ENCODE results near the gene PPM1F.
A peak's percentile ranks its signal among the peaks of the same experiment; 100 is the strongest.

The PPM1F gene

DNA sequence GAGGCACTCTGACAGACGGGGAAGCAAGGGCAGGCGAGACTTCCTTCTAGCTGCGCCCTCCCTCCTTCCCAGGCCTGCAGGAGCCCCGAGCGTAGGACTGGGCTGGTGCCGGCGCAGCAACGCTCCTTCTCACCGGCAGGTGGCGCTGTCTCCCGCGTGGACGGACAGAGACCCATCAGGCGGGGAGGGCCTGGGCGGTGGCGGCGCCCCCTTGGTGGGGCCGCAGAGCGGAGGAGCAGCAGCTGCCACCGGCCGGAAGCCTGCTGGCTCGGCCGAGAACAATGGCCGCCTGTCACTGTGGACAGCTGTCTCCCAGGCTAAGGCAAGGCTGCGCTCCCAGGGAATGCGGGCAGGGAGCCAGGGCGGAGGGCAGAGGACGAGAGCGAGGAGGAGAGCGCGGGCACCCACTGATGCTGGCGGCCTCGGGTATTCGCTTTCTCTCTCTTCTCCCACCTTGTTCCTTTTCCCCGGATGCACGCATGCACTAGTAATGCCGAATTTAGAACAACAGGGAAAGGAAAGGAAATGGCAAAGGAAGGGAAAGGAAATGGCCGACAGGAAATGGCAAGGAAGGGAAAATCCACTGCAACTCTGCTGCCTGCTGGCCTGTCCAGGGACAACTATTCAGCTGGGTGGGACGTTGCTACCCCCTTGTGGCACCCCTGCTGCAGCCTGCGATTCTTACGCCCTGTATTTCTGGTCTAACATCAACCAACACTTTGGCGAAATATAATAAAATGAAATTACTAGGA, 14.4 kb downstream of the PPM1F start:
- ATAC-seq, result peak; percentile 91
- no peak for TF ChIP-seq TOX (CRISPR knock-in tag; IDR thresholded peaks at IDR 0.05; ENCODE audit: borderline replicate concordance)
- TF ChIP-seq ZNF565 (CRISPR knock-in tag; conservative IDR thresholded peaks at IDR 0.05; ENCODE audit: low read depth), result no peak
- TF ChIP-seq, protein P1, sequence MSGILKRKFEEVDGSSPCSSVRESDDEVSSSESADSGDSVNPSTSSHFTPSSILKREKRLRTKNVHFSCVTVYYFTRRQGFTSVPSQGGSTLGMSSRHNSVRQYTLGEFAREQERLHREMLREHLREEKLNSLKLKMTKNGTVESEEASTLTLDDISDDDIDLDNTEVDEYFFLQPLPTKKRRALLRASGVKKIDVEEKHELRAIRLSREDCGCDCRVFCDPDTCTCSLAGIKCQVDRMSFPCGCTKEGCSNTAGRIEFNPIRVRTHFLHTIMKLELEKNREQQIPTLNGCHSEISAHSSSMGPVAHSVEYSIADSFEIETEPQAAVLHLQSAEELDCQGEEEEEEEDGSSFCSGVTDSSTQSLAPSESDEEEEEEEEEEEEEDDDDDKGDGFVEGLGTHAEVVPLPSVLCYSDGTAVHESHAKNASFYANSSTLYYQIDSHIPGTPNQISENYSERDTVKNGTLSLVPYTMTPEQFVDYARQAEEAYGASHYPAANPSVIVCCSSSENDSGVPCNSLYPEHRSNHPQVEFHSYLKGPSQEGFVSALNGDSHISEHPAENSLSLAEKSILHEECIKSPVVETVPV (CRISPR knock-in tag; IDR thresholded peaks at IDR 0.05), result no peak
- TF ChIP-seq ZFP3 (CRISPR knock-in tag; IDR thresholded peaks at IDR 0.05), result 0 out of 2 replicates have a peak, but pooled peaks have one; percentile 41
- TF ChIP-seq, protein P2, sequence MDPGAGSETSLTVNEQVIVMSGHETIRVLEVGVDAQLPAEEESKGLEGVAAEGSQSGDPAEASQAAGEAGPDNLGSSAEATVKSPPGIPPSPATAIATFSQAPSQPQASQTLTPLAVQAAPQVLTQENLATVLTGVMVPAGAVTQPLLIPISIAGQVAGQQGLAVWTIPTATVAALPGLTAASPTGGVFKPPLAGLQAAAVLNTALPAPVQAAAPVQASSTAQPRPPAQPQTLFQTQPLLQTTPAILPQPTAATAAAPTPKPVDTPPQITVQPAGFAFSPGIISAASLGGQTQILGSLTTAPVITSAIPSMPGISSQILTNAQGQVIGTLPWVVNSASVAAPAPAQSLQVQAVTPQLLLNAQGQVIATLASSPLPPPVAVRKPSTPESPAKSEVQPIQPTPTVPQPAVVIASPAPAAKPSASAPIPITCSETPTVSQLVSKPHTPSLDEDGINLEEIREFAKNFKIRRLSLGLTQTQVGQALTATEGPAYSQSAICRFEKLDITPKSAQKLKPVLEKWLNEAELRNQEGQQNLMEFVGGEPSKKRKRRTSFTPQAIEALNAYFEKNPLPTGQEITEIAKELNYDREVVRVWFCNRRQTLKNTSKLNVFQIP (CRISPR knock-in tag; IDR thresholded peaks at IDR 0.05; ENCODE audit: borderline replicate concordance, low read depth), result no peak
- no peak for TF ChIP-seq ESRRG (CRISPR knock-in tag; IDR thresholded peaks at IDR 0.05)
- TF ChIP-seq ZNF8 (CRISPR knock-in tag; IDR thresholded peaks at IDR 0.05), result no peak
- TF ChIP-seq, protein P3, sequence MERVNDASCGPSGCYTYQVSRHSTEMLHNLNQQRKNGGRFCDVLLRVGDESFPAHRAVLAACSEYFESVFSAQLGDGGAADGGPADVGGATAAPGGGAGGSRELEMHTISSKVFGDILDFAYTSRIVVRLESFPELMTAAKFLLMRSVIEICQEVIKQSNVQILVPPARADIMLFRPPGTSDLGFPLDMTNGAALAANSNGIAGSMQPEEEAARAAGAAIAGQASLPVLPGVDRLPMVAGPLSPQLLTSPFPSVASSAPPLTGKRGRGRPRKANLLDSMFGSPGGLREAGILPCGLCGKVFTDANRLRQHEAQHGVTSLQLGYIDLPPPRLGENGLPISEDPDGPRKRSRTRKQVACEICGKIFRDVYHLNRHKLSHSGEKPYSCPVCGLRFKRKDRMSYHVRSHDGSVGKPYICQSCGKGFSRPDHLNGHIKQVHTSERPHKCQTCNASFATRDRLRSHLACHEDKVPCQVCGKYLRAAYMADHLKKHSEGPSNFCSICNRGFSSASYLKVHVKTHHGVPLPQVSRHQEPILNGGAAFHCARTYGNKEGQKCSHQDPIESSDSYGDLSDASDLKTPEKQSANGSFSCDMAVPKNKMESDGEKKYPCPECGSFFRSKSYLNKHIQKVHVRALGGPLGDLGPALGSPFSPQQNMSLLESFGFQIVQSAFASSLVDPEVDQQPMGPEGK (CRISPR knock-in tag; IDR thresholded peaks at IDR 0.05; ENCODE audit: borderline replicate concordance), result peak; percentile 88; the same call in 1 of the 2 replicates
- TF ChIP-seq PPARA (CRISPR knock-in tag; IDR thresholded peaks at IDR 0.05; ENCODE audit: borderline replicate concordance), result peak; percentile 7; the same call in 1 of the 2 replicates

DNA sequence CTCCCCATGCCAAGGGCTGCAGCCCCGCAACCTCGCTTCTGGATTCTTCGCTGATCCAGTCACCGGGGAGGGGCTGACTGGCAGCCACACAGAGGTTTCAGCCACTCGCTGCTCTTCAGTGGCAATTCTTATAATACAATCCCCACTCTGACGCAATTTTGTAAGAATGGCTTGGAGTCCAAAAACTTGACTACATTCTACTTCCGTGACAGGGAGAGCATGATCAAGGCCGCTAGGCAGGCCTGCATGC, 14.9 kb downstream of the PPM1F start:
- TF ChIP-seq BACH2 (CRISPR knock-in tag; IDR thresholded peaks at IDR 0.05; ENCODE audit: borderline replicate concordance) (no peak), SNAI2 (CRISPR knock-in tag; IDR thresholded peaks at IDR 0.05) (no peak), TCF4 (CRISPR knock-in tag; IDR thresholded peaks at IDR 0.05; ENCODE audit: borderline replicate concordance) (no peak)
- ATAC-seq, result peak; percentile 13

DNA sequence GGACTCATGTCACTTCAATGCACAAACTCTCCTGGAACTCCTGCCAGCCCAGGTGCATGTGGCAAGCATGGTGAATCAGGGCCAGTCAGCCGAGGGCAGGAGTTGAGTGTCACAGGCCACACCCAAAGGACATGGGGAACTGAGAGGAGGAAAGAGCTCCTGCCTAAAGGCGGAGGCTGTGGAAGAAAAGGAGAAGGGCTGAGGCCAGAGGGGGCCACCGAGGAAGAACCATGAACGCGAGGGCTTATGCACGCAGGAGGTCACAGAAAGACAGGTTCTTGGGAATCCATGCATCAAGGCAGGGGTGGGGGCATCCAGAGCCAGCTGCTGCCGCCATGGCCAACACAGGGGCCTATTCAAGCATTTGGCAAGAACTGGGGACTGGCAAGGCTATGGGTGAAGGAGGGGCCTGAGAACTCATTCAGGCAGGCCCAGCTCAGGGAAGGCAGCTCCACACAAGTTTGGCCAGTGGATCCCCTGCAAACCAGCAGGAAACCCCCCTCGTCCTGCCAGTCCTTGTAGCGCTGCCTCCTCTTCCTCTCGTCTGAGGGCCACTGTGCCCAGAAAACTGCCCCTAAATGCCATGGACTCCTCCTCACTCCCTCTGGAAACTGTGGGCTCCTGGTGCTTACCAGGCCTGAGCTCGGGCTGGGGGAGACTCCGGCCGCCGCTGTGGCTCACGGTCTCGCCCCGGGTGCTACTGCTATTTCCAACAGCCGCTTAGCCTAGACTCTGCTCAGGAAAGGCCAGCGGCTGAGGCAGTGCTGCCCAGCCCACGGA, 15.4 kb downstream of the PPM1F start:
- TF ChIP-seq RARB (CRISPR knock-in tag; IDR thresholded peaks at IDR 0.05), result no peak
- no peak for TF ChIP-seq ZNF565 (CRISPR knock-in tag; conservative IDR thresholded peaks at IDR 0.05; ENCODE audit: low read depth)
- TF ChIP-seq ZC3H10 (CRISPR knock-in tag; IDR thresholded peaks at IDR 0.05), result no peak
- TF ChIP-seq ZFP30 (CRISPR knock-in tag; IDR thresholded peaks at IDR 0.05), result no peak
- no peak for TF ChIP-seq SNAI2 (CRISPR knock-in tag; IDR thresholded peaks at IDR 0.05)
- TF ChIP-seq, protein P4, sequence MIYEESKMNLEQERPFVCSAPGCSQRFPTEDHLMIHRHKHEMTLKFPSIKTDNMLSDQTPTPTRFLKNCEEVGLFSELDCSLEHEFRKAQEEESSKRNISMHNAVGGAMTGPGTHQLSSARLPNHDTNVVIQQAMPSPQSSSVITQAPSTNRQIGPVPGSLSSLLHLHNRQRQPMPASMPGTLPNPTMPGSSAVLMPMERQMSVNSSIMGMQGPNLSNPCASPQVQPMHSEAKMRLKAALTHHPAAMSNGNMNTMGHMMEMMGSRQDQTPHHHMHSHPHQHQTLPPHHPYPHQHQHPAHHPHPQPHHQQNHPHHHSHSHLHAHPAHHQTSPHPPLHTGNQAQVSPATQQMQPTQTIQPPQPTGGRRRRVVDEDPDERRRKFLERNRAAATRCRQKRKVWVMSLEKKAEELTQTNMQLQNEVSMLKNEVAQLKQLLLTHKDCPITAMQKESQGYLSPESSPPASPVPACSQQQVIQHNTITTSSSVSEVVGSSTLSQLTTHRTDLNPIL (CRISPR knock-in tag; IDR thresholded peaks at IDR 0.05; ENCODE audit: low read depth), result no peak
- TF ChIP-seq, protein P5, sequence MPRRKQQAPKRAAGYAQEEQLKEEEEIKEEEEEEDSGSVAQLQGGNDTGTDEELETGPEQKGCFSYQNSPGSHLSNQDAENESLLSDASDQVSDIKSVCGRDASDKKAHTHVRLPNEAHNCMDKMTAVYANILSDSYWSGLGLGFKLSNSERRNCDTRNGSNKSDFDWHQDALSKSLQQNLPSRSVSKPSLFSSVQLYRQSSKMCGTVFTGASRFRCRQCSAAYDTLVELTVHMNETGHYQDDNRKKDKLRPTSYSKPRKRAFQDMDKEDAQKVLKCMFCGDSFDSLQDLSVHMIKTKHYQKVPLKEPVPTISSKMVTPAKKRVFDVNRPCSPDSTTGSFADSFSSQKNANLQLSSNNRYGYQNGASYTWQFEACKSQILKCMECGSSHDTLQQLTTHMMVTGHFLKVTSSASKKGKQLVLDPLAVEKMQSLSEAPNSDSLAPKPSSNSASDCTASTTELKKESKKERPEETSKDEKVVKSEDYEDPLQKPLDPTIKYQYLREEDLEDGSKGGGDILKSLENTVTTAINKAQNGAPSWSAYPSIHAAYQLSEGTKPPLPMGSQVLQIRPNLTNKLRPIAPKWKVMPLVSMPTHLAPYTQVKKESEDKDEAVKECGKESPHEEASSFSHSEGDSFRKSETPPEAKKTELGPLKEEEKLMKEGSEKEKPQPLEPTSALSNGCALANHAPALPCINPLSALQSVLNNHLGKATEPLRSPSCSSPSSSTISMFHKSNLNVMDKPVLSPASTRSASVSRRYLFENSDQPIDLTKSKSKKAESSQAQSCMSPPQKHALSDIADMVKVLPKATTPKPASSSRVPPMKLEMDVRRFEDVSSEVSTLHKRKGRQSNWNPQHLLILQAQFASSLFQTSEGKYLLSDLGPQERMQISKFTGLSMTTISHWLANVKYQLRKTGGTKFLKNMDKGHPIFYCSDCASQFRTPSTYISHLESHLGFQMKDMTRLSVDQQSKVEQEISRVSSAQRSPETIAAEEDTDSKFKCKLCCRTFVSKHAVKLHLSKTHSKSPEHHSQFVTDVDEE (CRISPR knock-in tag; IDR thresholded peaks at IDR 0.05), result no peak
- TF ChIP-seq BACH2 (CRISPR knock-in tag; IDR thresholded peaks at IDR 0.05; ENCODE audit: borderline replicate concordance), result no peak
- TF ChIP-seq TOX (CRISPR knock-in tag; IDR thresholded peaks at IDR 0.05; ENCODE audit: borderline replicate concordance), result no peak
- ATAC-seq, result no peak

Measured in SK-N-SH treated with all-trans-retinoic acid at 6 μM for 48 hours (cell line).